ENCODE measurements around the gene GBA3.

- no peak for TF ChIP-seq CTCF (IDR thresholded peaks at IDR 0.05; ENCODE audit: low read length)
- no peak for TF ChIP-seq EZH2 (optimal IDR thresholded peaks at IDR 0.05; ENCODE audit: low read depth, low read length)
Observed at GRCh38 chr4:22850630-22851029, 157.9 kb downstream of the GBA3 start.
